ENCODE data around the gene CTCF.

- TF ChIP-seq CTCF (IDR thresholded peaks at IDR 0.05): no peak
- TF ChIP-seq POLR2AphosphoS5 (IDR thresholded peaks at IDR 0.05; ENCODE audit: low read depth, low read length): no peak
Observed at GRCh38 chr16:67666559-67667452, 104.5 kb downstream of the CTCF start, which contains the start of the genes C16orf86 and ENKD1.

Measured in Panc1 (cell line).